SK-N-SH treated with all-trans-retinoic acid at 6 μM for 48 hours (cell line): Measurements from ENCODE around the gene DNM1.

ENCODE experiments used
- ARNTL ChIP-seq: fragments of 450-650 bp; formaldehyde crosslinking; IDR thresholded peaks from 2 replicates; pipeline ENCODE4 v1.5.0; 2020; ENCODE audit warnings: low read depth, mild to moderate bottlenecking, moderate library complexity, borderline replicate concordance
- RARB ChIP-seq: fragments of 250-450 bp; sonication (Bioruptor Pico); IDR thresholded peaks from 2 replicates; pipeline ENCODE4 v1.8.0; 2021; ENCODE audit warnings: mild to moderate bottlenecking, moderate library complexity
- ZC3H10 ChIP-seq: fragments of 250-450 bp; sonication (Bioruptor Pico); IDR thresholded peaks from 2 replicates; pipeline ENCODE4 v1.5.1; 2021; ENCODE audit warnings: mild to moderate bottlenecking, moderate library complexity
- ZFP3 ChIP-seq: fragments of 250-450 bp; sonication (Bioruptor Pico); IDR thresholded peaks from 2 replicates; pipeline ENCODE4 v1.5.0; 2020; ENCODE audit warnings: mild to moderate bottlenecking, moderate library complexity
- ZNF565 ChIP-seq: fragments of 450-650 bp; formaldehyde crosslinking; conservative IDR thresholded peaks from 2 replicates; pipeline ENCODE4 v1.5.0; 2020; ENCODE audit warnings: low read depth, mild to moderate bottlenecking, moderate library complexity
- ZNF70 ChIP-seq: fragments of 450-650 bp; formaldehyde crosslinking; IDR thresholded peaks from 2 replicates; pipeline ENCODE4 v1.5.0; 2020; ENCODE audit warnings: mild to moderate bottlenecking, moderate library complexity

GRCh38 chr9:128254855-128255759 is 51.9 kb downstream of the DNM1 start:
- no peak for TF ChIP-seq ZC3H10 (CRISPR knock-in tag)
- no peak for TF ChIP-seq ZNF70 (CRISPR knock-in tag)
- TF ChIP-seq ZFP3 (CRISPR knock-in tag), result no peak
- no peak for TF ChIP-seq ARNTL (CRISPR knock-in tag)
- no peak for TF ChIP-seq ZNF565 (CRISPR knock-in tag)
- TF ChIP-seq RARB (CRISPR knock-in tag), result no peak
